Kidney (tissue), 14 donors: ENCODE measurements around the gene POLR3H. TPM values are rescaled to one million over a fixed set of nuclear protein-coding genes. Genes with fewer than 3 reads are reported as not detected.

Experiments
- DNase-seq, 5 donors: peaks; one replicate each; pipeline ENCODE4 v3.0.0-alpha.2; 2013 to 2020
- FAIRE-seq: peaks from 2 replicates; lab custom pipeline; 2012; peaks lifted over from hg19 to GRCh38; lab: Jason Lieb, UNC
- H3K27ac ChIP-seq, 2 donors: one replicate each; pipeline ENCODE4 v1.7.0; 2013; ENCODE audit warnings: low read depth in 2 of 2, low read length in 2 of 2, inconsistent platforms in 1 of 2
- H3K27me3 ChIP-seq: one replicate; pipeline ENCODE4 v1.7.1; 2013; ENCODE audit warnings: low read length, inconsistent platforms; ENCODE audit not compliant: control insufficient read depth, insufficient read depth
- H3K36me3 ChIP-seq, 3 donors: one replicate each; pipeline versions ENCODE4 v1.7.0 to v1.7.1; 2013; ENCODE audit warnings: low read length in 3 of 3, control low read depth in 1 of 3, inconsistent platforms in 1 of 3; ENCODE audit not compliant: insufficient read depth in 3 of 3, control insufficient read depth in 2 of 3
- H3K4me1 ChIP-seq, 3 donors: one replicate each; pipeline versions ENCODE4 v1.7.0 to v1.7.1; 2013; ENCODE audit warnings: low read length in 3 of 3, inconsistent platforms in 1 of 3, low read depth in 1 of 3; ENCODE audit not compliant: control insufficient read depth in 2 of 3, insufficient read depth in 2 of 3
- H3K4me3 ChIP-seq, 3 donors: one replicate each; pipeline versions ENCODE4 v1.7.0 to v1.8.1; 2013; ENCODE audit warnings: low read length in 3 of 3, control low read depth in 1 of 3, inconsistent platforms in 1 of 3
- H3K9ac ChIP-seq, 3 donors: one replicate each; pipeline versions ENCODE4 v1.7.0 to v1.7.1; 2013; ENCODE audit warnings: low read length in 3 of 3, control low read depth in 1 of 3, inconsistent platforms in 1 of 3
- H3K9me3 ChIP-seq, 3 donors: one replicate each; pipeline versions ENCODE4 v1.7.0 to v1.7.1; 2013; ENCODE audit warnings: low read length in 3 of 3, control low read depth in 1 of 3, inconsistent platforms in 1 of 3; ENCODE audit not compliant: control insufficient read depth in 2 of 3, insufficient read depth in 1 of 3
- CTCF ChIP-seq: IDR thresholded peaks from 3 replicates; pipeline ENCODE4 v1.5.1; 2012; ENCODE audit warnings: mild to moderate bottlenecking, moderate library complexity, borderline replicate concordance; ENCODE audit not compliant: insufficient read depth; ENCODE audit errors: extremely low read depth
- intact Hi-C: fragments of 100-400 bp; cut with DNase I; formaldehyde crosslinking; loops from one replicate; pipeline ENCODE4 v1.11.1; 2022
- polyA plus RNA-seq: library from polyadenylated mRNA; stranded (reverse); fragments of 350-450 nt; fragmentation: Illumina TruSeq; extraction: RNeasy Lipid Tissue Mini Kit (QIAGEN cat#74804); gene quantifications from one replicate; pipeline ENCODE4 v1.2.3, GENCODE V29; 2014; ENCODE audit warnings: low read depth, low replicate concordance; ENCODE audit not compliant: insufficient read depth
- total RNA-seq: library from RNA; stranded (reverse); fragmentation: NEBNext Ultra II Directional; extraction: Animal tissue kit (Norgen Biotek cat#: 25700); gene quantifications from one replicate; pipeline ENCODE4 v1.2.1, GENCODE V29; 2021
- donor health status: control.
- donor health status: control.
- donor health status: control.
- donor health status: control.
- donor health status: control.
- donor health status: DM: yes; HTN: yes; CAD: no.
- donor health status: Normal renal cell carcinoma (clear cell type).

Gene POLR3H
- total and polyA plus RNA-seq, 2 donors from 2014 or later, result 37.4 to 39.4 TPM

GRCh38 chr22:41540365-41540764 is 3.9 kb downstream of the POLR3H start:
- intact Hi-C loops, result no loop called here
- no peak overlapping the region for H3K27ac ChIP-seq
- H3K36me3 ChIP-seq, result peaks cover 0 to 5% (median 2%) of the 10 kb centered on the region in 3 donors
- TF ChIP-seq CTCF, result no peak
- no peaks in the 10 kb centered on the region for H3K9me3 ChIP-seq
- no peaks in the 10 kb centered on the region for H3K27me3 ChIP-seq
- no peak overlapping the region for H3K9ac ChIP-seq
- no peak for DNase-seq
- H3K4me3 ChIP-seq, result no peak overlapping the region
- peaks cover 0 to 11% (median 6%) of the 10 kb centered on the region in 3 donors for H3K4me1 ChIP-seq
- FAIRE-seq, result no peak

GRCh38 chr22:41540006-41540315 is 4.3 kb downstream of the POLR3H start:
- no peak overlapping the region for H3K4me3 ChIP-seq
- H3K36me3 ChIP-seq, result peaks cover 0 to 5% (median 2%) of the 10 kb centered on the region in 3 donors
- FAIRE-seq, result no peak
- no peak for DNase-seq
- peaks cover 0 to 10% (median 4%) of the 10 kb centered on the region in 3 donors for H3K4me1 ChIP-seq
- no peaks in the 10 kb centered on the region for H3K27me3 ChIP-seq
- H3K9ac ChIP-seq, result no peak overlapping the region
- intact Hi-C loops, result no loop called here
- TF ChIP-seq CTCF, result no peak
- H3K9me3 ChIP-seq, result no peaks in the 10 kb centered on the region
- no peak overlapping the region for H3K27ac ChIP-seq

GRCh38 chr22:41539146-41540005 is 4.9 kb downstream of the POLR3H start:
- FAIRE-seq, result no peak
- DNase-seq, result no peak
- intact Hi-C loops, result no loop called here

More at GRCh38 chr22:41539146-41540005, 4.9 kb downstream of the POLR3H start:
- H3K27ac ChIP-seq, result no peak overlapping the region
- TF ChIP-seq CTCF, result no peak
- no peaks in the 10 kb centered on the region for H3K27me3 ChIP-seq
- H3K9ac ChIP-seq, result no peak overlapping the region
- peaks cover 0 to 5% (median 2%) of the 10 kb centered on the region in 3 donors for H3K36me3 ChIP-seq
- H3K9me3 ChIP-seq, result no peaks in the 10 kb centered on the region
- H3K4me3 ChIP-seq, result no peak overlapping the region
- H3K4me1 ChIP-seq, result peaks cover 0 to 8% (median 0%) of the 10 kb centered on the region in 3 donors
